Femur (tissue), 1 donor: ENCODE measurements around the gene DLX2.

Experiments used
- DNase-seq: peaks from one replicate; pipeline ENCODE4 v3.0.0-alpha.2; 2017

Gene DLX2

GRCh38 chr2:172052000-172052983 lies 50.4 kb downstream of the DLX2 start:
- peak; percentile 46 for DNase-seq

- no peak for DNase-seq
Observed at GRCh38 chr2:172050479-172051125, 52.1 kb downstream of the DLX2 start.

- no peak for DNase-seq
Observed at GRCh38 chr2:172049567-172050120, 53.1 kb downstream of the DLX2 start.
